ENCODE data around the gene PIAS2. TPM values are rescaled to one million over a fixed set of nuclear protein-coding genes. Genes with fewer than 3 reads are reported as not detected.

Gene PIAS2
- total RNA-seq, 1 donor from 2014 or later: 28.1 TPM

DNA sequence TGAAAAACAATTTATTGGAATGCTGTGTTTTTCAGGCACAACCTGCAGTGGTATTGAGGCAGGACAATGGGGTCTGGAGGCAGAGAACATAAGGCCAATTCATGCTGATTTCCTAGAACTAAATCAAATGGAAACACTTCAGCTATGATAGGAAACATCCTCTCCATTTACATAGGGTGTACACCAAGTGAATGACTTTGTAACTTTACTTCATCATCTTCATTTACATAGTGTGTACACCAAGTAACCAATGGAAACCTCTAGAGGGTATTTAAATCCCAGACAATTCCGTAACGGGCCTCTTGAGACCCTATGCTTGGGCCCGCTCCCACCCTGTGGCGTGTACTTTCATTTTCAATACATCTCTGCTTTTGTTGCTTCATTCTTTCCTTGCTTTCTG lies 128.2 kb downstream of the PIAS2 start:
- intact Hi-C loops (cut with DNase I): no loop called here
- ATAC-seq (ENCODE audit: poor library complexity) (no peak), DNase-seq (no peak)

DNA sequence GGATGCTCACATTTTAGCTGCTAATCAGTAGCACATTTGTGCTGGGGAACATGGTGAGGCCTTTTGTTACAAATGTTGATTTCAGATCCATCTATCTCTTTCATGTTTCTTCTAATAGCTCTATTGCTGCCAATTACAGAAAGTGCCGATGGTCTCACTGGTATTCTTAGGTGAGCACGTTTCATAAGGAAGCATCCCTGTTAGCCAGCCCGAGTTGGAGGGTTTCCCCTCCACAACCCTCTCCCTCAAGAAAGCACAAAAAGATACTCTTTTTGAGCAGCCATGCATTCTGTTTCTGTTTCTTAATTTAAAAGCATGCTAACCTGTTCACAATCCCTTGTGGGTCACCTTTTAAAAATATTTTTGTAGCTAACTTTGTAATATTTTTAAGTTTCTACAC lies 129.6 kb downstream of the PIAS2 start:
- DNase-seq: no peak
- ATAC-seq (ENCODE audit: poor library complexity): no peak
- intact Hi-C loops (cut with DNase I): no loop called here

DNA sequence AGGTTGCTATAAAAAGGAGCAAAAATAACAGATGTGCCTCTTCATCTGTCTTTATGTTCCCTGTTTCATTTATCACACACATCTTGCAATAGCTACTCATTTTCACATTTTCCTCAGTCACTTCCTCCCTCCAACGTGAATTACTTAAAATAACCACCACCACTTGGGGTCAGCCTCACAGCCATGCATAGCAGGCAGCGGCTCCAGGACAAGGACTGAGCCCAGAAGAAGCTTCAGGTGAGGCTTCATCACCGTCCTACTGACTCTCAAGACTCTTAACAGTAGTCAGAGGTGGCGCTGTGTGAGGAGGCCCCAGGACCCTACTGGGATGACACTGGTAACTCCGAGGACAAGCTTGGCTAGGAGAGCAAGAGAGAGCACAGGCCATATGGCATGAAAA lies 144.9 kb downstream of the PIAS2 start:
- intact Hi-C loops (cut with DNase I): no loop called here
- DNase-seq (no peak), ATAC-seq (ENCODE audit: poor library complexity) (no peak)

- intact Hi-C loops (cut with DNase I): no loop called here
- ATAC-seq (ENCODE audit: poor library complexity): no peak
- no peak for DNase-seq
These were observed 146.2 kb downstream of the PIAS2 start for GRCh38 chr18:46771141-46771540.

GRCh38 chr18:46770708-46771107 lies 146.6 kb downstream of the PIAS2 start:
- intact Hi-C loops (cut with DNase I): no loop called here
- DNase-seq (no peak), ATAC-seq (ENCODE audit: poor library complexity) (no peak)

DNA sequence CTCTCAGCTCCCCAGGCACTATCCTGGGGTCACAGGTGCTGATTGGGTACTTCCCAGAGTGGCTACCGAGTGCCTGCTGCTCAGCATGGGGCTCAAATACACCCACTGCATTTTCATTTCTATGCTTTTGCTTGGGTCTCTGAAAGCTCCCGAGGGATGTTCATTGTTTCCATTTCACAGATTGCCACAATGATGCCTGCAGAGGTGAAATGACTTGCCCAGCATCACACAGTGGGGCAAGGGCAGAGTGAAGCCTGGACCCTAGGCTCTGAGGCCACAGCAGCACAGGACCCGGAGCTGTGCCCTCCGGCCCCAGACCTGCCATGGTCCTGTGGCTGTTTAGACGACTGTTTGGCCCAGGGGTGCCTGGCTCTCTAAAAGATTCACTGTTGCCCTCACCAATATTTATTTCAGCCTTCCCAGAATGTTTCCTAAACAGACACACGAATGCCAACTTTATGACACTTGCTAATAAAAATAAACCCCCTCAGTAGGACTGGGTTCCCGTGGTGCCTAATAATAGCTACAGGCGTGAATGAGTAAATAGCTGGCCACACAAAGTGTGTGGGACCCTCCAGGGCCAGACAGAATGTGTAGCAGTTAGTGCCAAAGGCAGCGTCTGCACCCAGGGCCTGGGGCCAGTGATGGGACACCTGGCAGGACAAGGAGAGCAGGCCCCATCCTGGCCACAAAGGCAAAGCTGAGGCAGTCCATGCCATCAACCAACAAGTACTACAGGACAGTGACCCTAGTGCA lies 149.0 kb downstream of the PIAS2 start:
- intact Hi-C loops (cut with DNase I): no loop called here
- ATAC-seq (ENCODE audit: poor library complexity) (peak; percentile 93), DNase-seq (peak; percentile 66)

GRCh38 chr18:46767217-46767616 lies 150.1 kb downstream of the PIAS2 start:
- DNase-seq: no peak
- ATAC-seq (ENCODE audit: poor library complexity): no peak
- intact Hi-C loops (cut with DNase I): no loop called here

DNA sequence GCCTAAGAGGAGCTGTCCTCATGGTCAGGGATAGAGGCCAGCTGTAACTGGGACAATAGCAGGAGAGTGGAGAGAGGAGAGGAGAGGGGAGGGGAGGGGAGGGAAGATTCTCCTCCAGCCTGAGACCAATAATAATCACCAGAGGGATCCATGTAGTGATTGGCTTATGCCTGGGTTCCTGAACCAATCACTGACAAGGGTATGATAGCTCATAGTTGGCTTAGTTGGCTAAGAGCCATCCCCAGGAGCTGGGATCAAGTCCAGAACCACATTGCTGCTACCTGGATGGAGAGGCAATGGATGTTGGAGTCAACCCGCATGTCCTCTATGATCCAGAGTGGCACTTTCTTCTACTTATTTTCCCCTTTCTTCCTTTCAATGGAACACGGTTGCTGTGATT lies 152.7 kb downstream of the PIAS2 start:
- DNase-seq (no peak), ATAC-seq (ENCODE audit: poor library complexity) (no peak)
- intact Hi-C loops (cut with DNase I): no loop called here

DNA sequence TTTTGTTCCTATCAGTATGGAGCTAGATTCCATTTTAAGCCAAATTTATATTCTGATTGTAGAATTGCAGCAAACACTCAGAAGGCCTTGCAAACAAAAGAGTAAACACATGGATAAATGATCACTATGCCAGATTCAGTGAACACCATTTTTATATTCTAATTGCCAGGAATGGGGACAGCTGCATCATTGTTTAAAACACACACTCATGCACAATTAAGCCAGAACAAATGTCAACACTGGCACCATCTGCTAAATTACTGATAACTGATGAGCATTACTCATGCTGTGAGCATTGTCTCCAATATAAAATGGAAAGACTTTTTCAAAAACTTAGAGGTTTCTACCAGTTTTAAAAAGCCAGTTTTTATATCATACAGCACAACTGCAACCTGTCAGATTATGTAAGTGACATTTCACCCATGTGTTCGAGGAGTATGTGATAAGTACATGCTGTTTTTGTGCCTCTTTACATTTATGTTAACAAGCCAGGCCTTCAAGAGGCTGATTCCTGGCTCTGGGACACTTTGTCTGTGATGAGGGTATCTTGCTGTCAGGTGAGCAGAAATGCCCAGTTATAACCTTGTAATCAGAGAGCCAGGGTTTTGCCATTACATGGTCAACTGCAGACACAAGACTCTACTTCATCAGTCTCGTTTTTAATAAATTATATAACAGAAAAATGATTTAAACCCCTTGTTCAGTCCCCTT lies 156.1 kb downstream of the PIAS2 start:
- intact Hi-C loops (cut with DNase I): no loop called here
- ATAC-seq (ENCODE audit: poor library complexity) (peak; percentile 48), DNase-seq (no peak)

DNA sequence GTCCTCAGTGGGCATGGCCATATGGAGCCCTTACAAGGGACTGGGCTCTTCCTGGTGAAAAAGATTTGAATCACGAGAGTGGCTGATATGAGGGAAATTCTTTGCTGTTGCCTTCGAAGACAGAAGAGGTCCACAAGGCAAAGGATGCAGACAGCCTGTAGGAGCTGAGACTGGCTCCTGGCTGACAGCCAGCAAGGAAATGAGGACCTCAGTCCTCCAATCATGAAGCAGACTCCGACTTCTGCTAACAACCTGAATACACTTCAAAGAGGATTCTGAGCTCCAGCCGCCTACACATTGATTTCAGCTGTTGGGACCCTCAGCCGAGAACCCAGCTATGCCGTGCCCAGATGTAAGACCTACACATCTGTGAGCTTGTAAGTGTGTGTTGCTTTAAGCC lies 157.4 kb downstream of the PIAS2 start:
- DNase-seq (no peak), ATAC-seq (ENCODE audit: poor library complexity) (no peak)
- intact Hi-C loops (cut with DNase I): no loop called here

DNA sequence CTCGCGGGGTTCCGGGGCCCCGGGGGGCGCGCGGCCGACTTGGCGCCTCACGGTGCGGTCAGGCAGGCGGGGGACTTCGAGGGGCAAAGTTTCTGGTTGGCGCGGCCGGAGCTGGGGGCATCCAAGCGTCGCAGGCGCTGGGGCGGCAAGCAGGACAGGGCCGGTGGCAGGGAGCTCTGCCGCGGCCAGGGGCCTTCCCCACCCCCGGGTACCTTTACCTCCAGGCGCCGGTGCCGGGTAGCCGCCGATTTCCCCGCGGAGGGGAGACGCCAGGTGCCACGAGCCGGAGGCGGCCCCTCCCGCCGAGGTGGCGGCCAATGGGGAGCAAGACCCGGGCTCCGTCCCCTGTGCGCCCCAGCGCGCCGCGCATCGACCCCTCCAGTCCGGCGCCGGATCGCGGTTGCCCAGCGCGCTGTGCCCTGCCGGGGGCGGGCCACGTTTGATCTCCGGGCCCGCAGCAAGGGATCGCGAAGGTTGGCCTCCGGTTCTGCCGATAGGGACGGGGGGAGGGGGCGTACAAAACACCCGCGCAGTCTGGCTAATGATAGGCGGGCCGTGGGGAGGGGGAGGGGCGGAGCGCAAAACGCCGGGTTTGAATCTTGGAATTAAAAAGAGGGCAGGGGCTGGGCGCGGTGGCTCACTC lies 160.6 kb downstream of the PIAS2 start, which contains the start of gene ST8SIA5:
ST8SIA5 (minus strand) TSS at position 495 of the 643 bp plus-strand sequence. CDS start 545 bp downstream, outside the sequence.
- ATAC-seq (ENCODE audit: poor library complexity) (peak; percentile 52), DNase-seq (no peak)
- intact Hi-C loops (cut with DNase I): no loop called here

- peak; percentile 2 for ATAC-seq (ENCODE audit: poor library complexity)
- intact Hi-C loops (cut with DNase I): no loop called here
- DNase-seq: no peak
These were observed 161.2 kb downstream of the PIAS2 start for GRCh38 chr18:46756025-46756558.

- DNase-seq (no peak), ATAC-seq (ENCODE audit: poor library complexity) (no peak)
- intact Hi-C loops (cut with DNase I): no loop called here
These were observed 161.8 kb downstream of the PIAS2 start for GRCh38 chr18:46755315-46756024.

DNA sequence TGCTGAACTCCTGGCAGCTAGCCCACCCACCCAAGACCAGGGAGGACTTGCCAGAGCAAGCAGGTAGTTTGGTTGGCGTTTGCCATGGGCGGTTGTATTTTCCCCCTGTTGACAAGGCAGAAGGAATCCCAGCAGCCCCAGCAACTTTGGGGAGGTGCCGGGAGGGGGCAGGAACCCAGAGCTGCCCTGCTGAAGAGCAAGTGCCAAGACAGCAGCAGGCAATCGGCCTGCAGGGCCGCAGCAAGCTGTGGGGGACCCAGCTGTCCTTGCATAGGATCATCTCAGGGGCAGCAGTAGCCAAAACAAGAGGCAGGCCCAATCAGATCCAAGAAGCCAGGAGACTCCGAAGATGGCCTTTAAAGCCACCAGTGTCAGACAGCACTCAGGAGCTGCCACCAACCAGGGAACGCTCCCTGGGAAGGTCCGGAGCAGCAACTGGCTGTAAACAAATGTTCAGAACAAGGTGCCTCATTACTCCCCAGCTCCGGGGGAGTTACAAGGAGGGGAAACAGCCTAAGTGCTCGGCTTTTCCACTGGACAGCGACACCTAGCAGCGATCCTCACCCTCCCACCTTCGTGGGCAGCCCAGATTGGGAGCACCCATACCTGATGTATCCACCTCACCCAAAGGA lies 162.5 kb downstream of the PIAS2 start:
- intact Hi-C loops (cut with DNase I): no loop called here
- DNase-seq (no peak), ATAC-seq (ENCODE audit: poor library complexity) (no peak)

DNA sequence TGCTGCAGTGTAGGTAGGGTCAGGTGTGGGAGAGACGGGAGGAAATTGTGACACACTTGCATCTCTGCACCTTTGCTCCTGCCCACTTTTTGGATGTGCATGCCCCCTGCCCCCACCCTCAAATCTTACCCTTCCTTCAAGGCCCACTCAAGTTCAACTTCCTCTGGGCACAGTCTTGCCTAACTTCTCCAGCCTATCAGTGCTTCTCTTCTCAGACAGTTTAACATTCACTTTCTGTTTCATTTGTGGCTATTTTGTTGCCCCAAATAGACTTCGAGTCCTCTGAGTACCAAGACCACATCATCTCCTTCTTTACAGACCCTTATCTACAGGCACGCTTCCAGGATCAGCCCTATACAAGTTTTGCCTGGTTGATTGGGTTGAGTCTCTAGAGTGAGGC lies 163.1 kb downstream of the PIAS2 start:
- ATAC-seq (ENCODE audit: poor library complexity) (no peak), DNase-seq (no peak)
- intact Hi-C loops (cut with DNase I): no loop called here

Data from Right ventricle myocardium superior (tissue), 1 donor.